ENCODE data around the gene PTGES. TPM values are rescaled to one million over a fixed set of nuclear protein-coding genes. Genes with fewer than 3 reads are reported as not detected.
"Not testable (repeated sequence)": the region's sequence is repeated elsewhere in the genome, so short reads cannot be mapped to it uniquely, and the experiment has no call there.

The PTGES gene
- total RNA-seq, 1 experiment from 2014 or later: 0.69 TPM

- Histone ChIP-seq H3K27me3 (ENCODE audit: control insufficient read depth, insufficient read depth, low read length) (no peaks in the 10 kb centered on the region), H3K4me3 (ENCODE audit: insufficient read depth, low read depth, low read length) (no peak overlapping the region), H3K36me3 (replicated peaks; ENCODE audit: control insufficient read depth, insufficient read depth, low read length) (no peaks in the 10 kb centered on the region)
- DNase-seq: no peak
Observed at GRCh38 chr9:129761293-129761900, 8.6 kb upstream of the PTGES start.

GRCh38 chr9:129760784-129761183 is 7.9 kb upstream of the PTGES start:
- not testable (repeated sequence) for H3K36me3 ChIP-seq (replicated peaks; ENCODE audit: control insufficient read depth, insufficient read depth, low read length); DNase-seq; H3K4me3 ChIP-seq (ENCODE audit: insufficient read depth, low read depth, low read length); H3K27me3 ChIP-seq (ENCODE audit: control insufficient read depth, insufficient read depth, low read length)

GRCh38 chr9:129759804-129760502 is 7.1 kb upstream of the PTGES start:
- Histone ChIP-seq H3K4me3 (ENCODE audit: insufficient read depth, low read depth, low read length) (no peak overlapping the region), H3K27me3 (ENCODE audit: control insufficient read depth, insufficient read depth, low read length) (no peaks in the 10 kb centered on the region), H3K36me3 (replicated peaks; ENCODE audit: control insufficient read depth, insufficient read depth, low read length) (no peaks in the 10 kb centered on the region)
- DNase-seq: no peak

- no peaks in the 10 kb centered on the region for H3K36me3 ChIP-seq (replicated peaks; ENCODE audit: control insufficient read depth, insufficient read depth, low read length)
- no peaks in the 10 kb centered on the region for H3K27me3 ChIP-seq (ENCODE audit: control insufficient read depth, insufficient read depth, low read length)
- no peak for DNase-seq
- H3K4me3 ChIP-seq (ENCODE audit: insufficient read depth, low read depth, low read length): no peak overlapping the region
Observed at GRCh38 chr9:129759319-129759718, 6.5 kb upstream of the PTGES start.

GRCh38 chr9:129757045-129757444 is 4.2 kb upstream of the PTGES start:
- no peaks in the 10 kb centered on the region for H3K36me3 ChIP-seq (replicated peaks; ENCODE audit: control insufficient read depth, insufficient read depth, low read length)
- no peaks in the 10 kb centered on the region for H3K27me3 ChIP-seq (ENCODE audit: control insufficient read depth, insufficient read depth, low read length)
- H3K4me3 ChIP-seq (ENCODE audit: insufficient read depth, low read depth, low read length): no peak overlapping the region
- DNase-seq: no peak

GRCh38 chr9:129756191-129756590 is 3.3 kb upstream of the PTGES start:
- H3K27me3 ChIP-seq (ENCODE audit: control insufficient read depth, insufficient read depth, low read length): no peaks in the 10 kb centered on the region
- H3K36me3 ChIP-seq (replicated peaks; ENCODE audit: control insufficient read depth, insufficient read depth, low read length): no peaks in the 10 kb centered on the region

GRCh38 chr9:129755151-129755550 is 2.3 kb upstream of the PTGES start:
- Histone ChIP-seq H3K4me3 (ENCODE audit: insufficient read depth, low read depth, low read length) (no peak overlapping the region), H3K36me3 (replicated peaks; ENCODE audit: control insufficient read depth, insufficient read depth, low read length) (no peaks in the 10 kb centered on the region), H3K27me3 (ENCODE audit: control insufficient read depth, insufficient read depth, low read length) (no peaks in the 10 kb centered on the region)
- no peak for DNase-seq

More at GRCh38 chr9:129756191-129756590, 3.3 kb upstream of the PTGES start:
- DNase-seq: no peak
- no peak overlapping the region for H3K4me3 ChIP-seq (ENCODE audit: insufficient read depth, low read depth, low read length)

GRCh38 chr9:129751841-129752801 is 721 bp downstream of the PTGES start:
- no peak overlapping the region for H3K4me3 ChIP-seq (ENCODE audit: insufficient read depth, low read depth, low read length)

GRCh38 chr9:129750013-129750638 is 2.7 kb downstream of the PTGES start:
- no peaks in the 10 kb centered on the region for H3K27me3 ChIP-seq (ENCODE audit: control insufficient read depth, insufficient read depth, low read length)
- no peak for DNase-seq
- no peak overlapping the region for H3K4me3 ChIP-seq (ENCODE audit: insufficient read depth, low read depth, low read length)
- no peaks in the 10 kb centered on the region for H3K36me3 ChIP-seq (replicated peaks; ENCODE audit: control insufficient read depth, insufficient read depth, low read length)

More at GRCh38 chr9:129751841-129752801, 721 bp downstream of the PTGES start:
- Histone ChIP-seq H3K27me3 (ENCODE audit: control insufficient read depth, insufficient read depth, low read length) (no peaks in the 10 kb centered on the region), H3K36me3 (replicated peaks; ENCODE audit: control insufficient read depth, insufficient read depth, low read length) (no peaks in the 10 kb centered on the region)
- DNase-seq: no peak

- Histone ChIP-seq H3K27me3 (ENCODE audit: control insufficient read depth, insufficient read depth, low read length) (no peaks in the 10 kb centered on the region), H3K36me3 (replicated peaks; ENCODE audit: control insufficient read depth, insufficient read depth, low read length) (no peaks in the 10 kb centered on the region), H3K4me3 (ENCODE audit: insufficient read depth, low read depth, low read length) (no peak overlapping the region)
- no peak for DNase-seq
Observed at GRCh38 chr9:129749575-129749974, 3.3 kb downstream of the PTGES start.

- not testable (repeated sequence) for H3K36me3 ChIP-seq (replicated peaks; ENCODE audit: control insufficient read depth, insufficient read depth, low read length); H3K27me3 ChIP-seq (ENCODE audit: control insufficient read depth, insufficient read depth, low read length); DNase-seq; H3K4me3 ChIP-seq (ENCODE audit: insufficient read depth, low read depth, low read length)
Observed at GRCh38 chr9:129749052-129749451, 3.8 kb downstream of the PTGES start.

- no peaks in the 10 kb centered on the region for H3K27me3 ChIP-seq (ENCODE audit: control insufficient read depth, insufficient read depth, low read length)
- H3K36me3 ChIP-seq (replicated peaks; ENCODE audit: control insufficient read depth, insufficient read depth, low read length): no peaks in the 10 kb centered on the region
- DNase-seq: no peak
- no peak overlapping the region for H3K4me3 ChIP-seq (ENCODE audit: insufficient read depth, low read depth, low read length)
Observed at GRCh38 chr9:129748249-129748648, 4.6 kb downstream of the PTGES start.

GRCh38 chr9:129746092-129746777 is 6.6 kb downstream of the PTGES start:
- Histone ChIP-seq H3K27me3 (ENCODE audit: control insufficient read depth, insufficient read depth, low read length) (no peaks in the 10 kb centered on the region), H3K36me3 (replicated peaks; ENCODE audit: control insufficient read depth, insufficient read depth, low read length) (no peaks in the 10 kb centered on the region), H3K4me3 (ENCODE audit: insufficient read depth, low read depth, low read length) (no peak overlapping the region)
- DNase-seq: no peak

GRCh38 chr9:129745200-129745599 is 7.6 kb downstream of the PTGES start:
- Histone ChIP-seq H3K36me3 (replicated peaks; ENCODE audit: control insufficient read depth, insufficient read depth, low read length) (no peaks in the 10 kb centered on the region), H3K4me3 (ENCODE audit: insufficient read depth, low read depth, low read length) (no peak overlapping the region), H3K27me3 (ENCODE audit: control insufficient read depth, insufficient read depth, low read length) (no peaks in the 10 kb centered on the region)
- DNase-seq: no peak
